Ishikawa (cell line): ENCODE results near the gene NEURL3.

ENCODE experiments used
- CEBPB ChIP-seq: IDR thresholded peaks from 2 replicates; pipeline ENCODE4 v1.6.1; 2012
- CREB1 ChIP-seq: IDR thresholded peaks from 2 replicates; pipeline ENCODE4 v1.6.1; 2012; ENCODE audit warnings: low read depth
- EGR1 ChIP-seq: IDR thresholded peaks from 2 replicates; pipeline ENCODE4 v1.6.1; 2012
- EP300 ChIP-seq: IDR thresholded peaks from 2 replicates; pipeline ENCODE4 v1.6.1; 2012; ENCODE audit warnings: borderline replicate concordance
- FOXM1 ChIP-seq: IDR thresholded peaks from 2 replicates; pipeline ENCODE4 v1.6.1; 2012; ENCODE audit warnings: low read depth, borderline replicate concordance
- NFIC ChIP-seq: IDR thresholded peaks from 2 replicates; pipeline ENCODE4 v1.6.1; 2012
- RAD21 ChIP-seq: IDR thresholded peaks from 2 replicates; pipeline ENCODE4 v1.6.1; 2012; ENCODE audit warnings: low read depth
- REST ChIP-seq: IDR thresholded peaks from 2 replicates; pipeline ENCODE4 v1.6.1; 2012; ENCODE audit warnings: low read depth, mild to moderate bottlenecking
- TAF1 ChIP-seq: IDR thresholded peaks from 2 replicates; pipeline ENCODE4 v1.6.1; 2012; ENCODE audit warnings: low read depth, mild to moderate bottlenecking
- TCF12 ChIP-seq: IDR thresholded peaks from 2 replicates; pipeline ENCODE4 v1.6.1; 2012; ENCODE audit warnings: low read depth
- TEAD4 ChIP-seq: IDR thresholded peaks from 2 replicates; pipeline ENCODE4 v1.6.1; 2012
- YY1 ChIP-seq: IDR thresholded peaks from 2 replicates; pipeline ENCODE4 v1.6.1; 2012; ENCODE audit warnings: low read depth
- ZBTB7A ChIP-seq: IDR thresholded peaks from 2 replicates; pipeline ENCODE4 v1.6.1; 2012; ENCODE audit warnings: low read depth
- TF ChIP-seq, protein P1 (sequence below): IDR thresholded peaks from 2 replicates; pipeline ENCODE4 v1.6.1; 2012
- TF ChIP-seq, protein P2 (sequence below): IDR thresholded peaks from 2 replicates; pipeline ENCODE4 v1.6.1; 2012

Gene NEURL3

GRCh38 chr2:96535331-96535730 lies 30.2 kb upstream of the NEURL3 start:
- TF ChIP-seq ZBTB7A (no peak), RAD21 (no peak)

- TF ChIP-seq RAD21 (no peak), EP300 (no peak), CREB1 (no peak), CEBPB (no peak), TAF1 (no peak), ZBTB7A (no peak), REST (no peak), YY1 (no peak), NFIC (no peak), TCF12 (no peak), EGR1 (no peak), TEAD4 (no peak)
- TF ChIP-seq, protein P1, sequence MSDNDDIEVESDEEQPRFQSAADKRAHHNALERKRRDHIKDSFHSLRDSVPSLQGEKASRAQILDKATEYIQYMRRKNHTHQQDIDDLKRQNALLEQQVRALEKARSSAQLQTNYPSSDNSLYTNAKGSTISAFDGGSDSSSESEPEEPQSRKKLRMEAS: no peak
- TF ChIP-seq, protein P2, sequence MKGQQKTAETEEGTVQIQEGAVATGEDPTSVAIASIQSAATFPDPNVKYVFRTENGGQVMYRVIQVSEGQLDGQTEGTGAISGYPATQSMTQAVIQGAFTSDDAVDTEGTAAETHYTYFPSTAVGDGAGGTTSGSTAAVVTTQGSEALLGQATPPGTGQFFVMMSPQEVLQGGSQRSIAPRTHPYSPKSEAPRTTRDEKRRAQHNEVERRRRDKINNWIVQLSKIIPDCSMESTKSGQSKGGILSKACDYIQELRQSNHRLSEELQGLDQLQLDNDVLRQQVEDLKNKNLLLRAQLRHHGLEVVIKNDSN: no peak
Observed at GRCh38 chr2:96534701-96535181, 29.6 kb upstream of the NEURL3 start.

GRCh38 chr2:96534141-96534540 lies 29.0 kb upstream of the NEURL3 start:
- TF ChIP-seq, protein P2: no peak
- no peak for TF ChIP-seq CEBPB
- TF ChIP-seq, protein P1: no peak
- no peak for TF ChIP-seq NFIC
- TF ChIP-seq RAD21: no peak
- no peak for TF ChIP-seq CREB1
- no peak for TF ChIP-seq FOXM1
- no peak for TF ChIP-seq TCF12
- no peak for TF ChIP-seq ZBTB7A
- no peak for TF ChIP-seq EGR1

- TF ChIP-seq YY1: no peak
Observed at GRCh38 chr2:96533292-96534073, 28.3 kb upstream of the NEURL3 start.

GRCh38 chr2:96532641-96533291 lies 27.6 kb upstream of the NEURL3 start:
- no peak for TF ChIP-seq EP300
- no peak for TF ChIP-seq FOXM1
- TF ChIP-seq REST: no peak

- TF ChIP-seq YY1 (no peak), FOXM1 (no peak), TCF12 (peak; percentile 85), TEAD4 (peak; percentile 75), CEBPB (0 out of 2 replicates have a peak, but pooled peaks have one; percentile 43), REST (no peak), TAF1 (no peak), CREB1 (peak; percentile 68; the same call in 1 of the 2 replicates), NFIC (peak; percentile 96), RAD21 (no peak), EP300 (peak; percentile 77; the same call in 1 of the 2 replicates), EGR1 (no peak), ZBTB7A (peak; percentile 79; the same call in 1 of the 2 replicates)
- TF ChIP-seq, protein P1: no peak; the same call in none of the 2 replicates
- TF ChIP-seq, protein P2: no peak
Observed at GRCh38 chr2:96531872-96532505, 26.8 kb upstream of the NEURL3 start.
